IMR-90 (cell line): ENCODE results near the gene TRAPPC10.

ENCODE experiments used
- BHLHE40 ChIP-seq: fragments of 150-350 bp; IDR thresholded peaks from 2 replicates; pipeline ENCODE4 v1.6.1; 2016; ENCODE audit warnings: mild to moderate bottlenecking, low read depth, low read length
- CEBPB ChIP-seq: IDR thresholded peaks from 2 replicates; pipeline ENCODE4 v1.6.1; 2012; ENCODE audit warnings: low read depth, low read length, improper control_type of control experiment
- ELK1 ChIP-seq: fragments of 150-350 bp; IDR thresholded peaks from 2 replicates; pipeline ENCODE4 v1.6.1; 2016; ENCODE audit warnings: low read depth, mild to moderate bottlenecking, low read length, moderate library complexity, borderline replicate concordance
- FOS ChIP-seq: fragments of 150-350 bp; IDR thresholded peaks from 2 replicates; pipeline ENCODE4 v1.6.1; 2016; ENCODE audit warnings: low read depth, low read length
- MAFK ChIP-seq: IDR thresholded peaks from 2 replicates; pipeline ENCODE4 v1.6.1; 2012; ENCODE audit warnings: low read depth, low read length, improper control_type of control experiment
- MAZ ChIP-seq: IDR thresholded peaks from 2 replicates; pipeline ENCODE4 v1.6.1; 2012; ENCODE audit warnings: low read depth, mild to moderate bottlenecking, low read length, improper control_type of control experiment, moderate library complexity, borderline replicate concordance
- MXI1 ChIP-seq: IDR thresholded peaks from 2 replicates; pipeline ENCODE4 v1.6.1; 2012; ENCODE audit warnings: low read depth, mild to moderate bottlenecking, low read length, moderate library complexity, borderline replicate concordance
- NFE2L2 ChIP-seq: fragments of 150-350 bp; IDR thresholded peaks from 2 replicates; pipeline ENCODE4 v1.6.1; 2016; ENCODE audit warnings: low read depth, mild to moderate bottlenecking, low read length
- POLR2A ChIP-seq: IDR thresholded peaks from 2 replicates; pipeline ENCODE4 v1.6.1; 2012; ENCODE audit warnings: mild to moderate bottlenecking, low read depth, low read length
- RAD21 ChIP-seq: IDR thresholded peaks from 2 replicates; pipeline ENCODE4 v1.6.1; 2012; ENCODE audit warnings: low read length, improper control_type of control experiment
- RCOR1 ChIP-seq: IDR thresholded peaks from 2 replicates; pipeline ENCODE4 v1.6.1; 2012; ENCODE audit warnings: mild to moderate bottlenecking, low read length, improper control_type of control experiment; ENCODE audit not compliant: insufficient replicate concordance
- SMC3 ChIP-seq: fragments of 150-350 bp; IDR thresholded peaks from 2 replicates; pipeline ENCODE4 v1.6.1; 2016; ENCODE audit warnings: low read depth, mild to moderate bottlenecking, antibody characterized with exemption, low read length, moderate library complexity
- USF2 ChIP-seq: fragments of 150-350 bp; IDR thresholded peaks from 2 replicates; pipeline ENCODE4 v1.6.1; 2017; ENCODE audit warnings: mild to moderate bottlenecking, antibody characterized with exemption, low read length, low read depth
- TF ChIP-seq, protein P1 (sequence below): conservative IDR thresholded peaks from 2 replicates; pipeline ENCODE4 v1.5.1; 2012; ENCODE audit warnings: mild to moderate bottlenecking, low read depth, low read length, improper control_type of control experiment

DNA sequence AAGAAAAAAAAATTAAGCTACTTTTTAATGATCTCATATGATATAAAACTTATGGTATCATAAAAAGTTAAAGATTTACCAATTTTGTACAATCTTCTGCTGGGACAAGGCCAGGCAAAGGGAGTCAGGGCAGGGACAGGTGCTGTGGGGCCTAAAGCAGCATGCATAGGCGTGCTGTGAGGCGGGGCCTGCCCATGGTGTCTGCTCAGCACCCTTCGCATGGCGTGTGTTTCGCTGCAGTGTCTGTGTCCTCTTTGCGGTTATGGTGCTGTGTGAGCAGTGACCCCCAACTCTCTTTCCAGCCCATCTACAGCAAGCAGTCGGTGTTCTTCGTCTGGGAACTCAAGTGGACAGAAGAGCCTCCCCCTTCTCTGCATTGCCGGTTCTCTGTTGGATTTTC, 81.7 kb downstream of the TRAPPC10 start:
- TF ChIP-seq, protein P1, sequence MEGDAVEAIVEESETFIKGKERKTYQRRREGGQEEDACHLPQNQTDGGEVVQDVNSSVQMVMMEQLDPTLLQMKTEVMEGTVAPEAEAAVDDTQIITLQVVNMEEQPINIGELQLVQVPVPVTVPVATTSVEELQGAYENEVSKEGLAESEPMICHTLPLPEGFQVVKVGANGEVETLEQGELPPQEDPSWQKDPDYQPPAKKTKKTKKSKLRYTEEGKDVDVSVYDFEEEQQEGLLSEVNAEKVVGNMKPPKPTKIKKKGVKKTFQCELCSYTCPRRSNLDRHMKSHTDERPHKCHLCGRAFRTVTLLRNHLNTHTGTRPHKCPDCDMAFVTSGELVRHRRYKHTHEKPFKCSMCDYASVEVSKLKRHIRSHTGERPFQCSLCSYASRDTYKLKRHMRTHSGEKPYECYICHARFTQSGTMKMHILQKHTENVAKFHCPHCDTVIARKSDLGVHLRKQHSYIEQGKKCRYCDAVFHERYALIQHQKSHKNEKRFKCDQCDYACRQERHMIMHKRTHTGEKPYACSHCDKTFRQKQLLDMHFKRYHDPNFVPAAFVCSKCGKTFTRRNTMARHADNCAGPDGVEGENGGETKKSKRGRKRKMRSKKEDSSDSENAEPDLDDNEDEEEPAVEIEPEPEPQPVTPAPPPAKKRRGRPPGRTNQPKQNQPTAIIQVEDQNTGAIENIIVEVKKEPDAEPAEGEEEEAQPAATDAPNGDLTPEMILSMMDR, result no peak
- TF ChIP-seq CEBPB, result no peak
- TF ChIP-seq SMC3, result no peak
- no peak for TF ChIP-seq MXI1
- no peak for TF ChIP-seq ELK1
- no peak for TF ChIP-seq MAZ
- TF ChIP-seq POLR2A, result no peak
- TF ChIP-seq RCOR1, result no peak
- no peak for TF ChIP-seq MAFK
- TF ChIP-seq RAD21, result no peak
- no peak for TF ChIP-seq NFE2L2
- TF ChIP-seq BHLHE40, result no peak
- TF ChIP-seq USF2, result no peak
- TF ChIP-seq FOS, result no peak
